ENCODE results near the gene MINDY2.
"Not testable (repeated sequence)": the region's sequence is repeated elsewhere in the genome, so short reads cannot be mapped to it uniquely, and the experiment has no call there.

The MINDY2 gene

DNA sequence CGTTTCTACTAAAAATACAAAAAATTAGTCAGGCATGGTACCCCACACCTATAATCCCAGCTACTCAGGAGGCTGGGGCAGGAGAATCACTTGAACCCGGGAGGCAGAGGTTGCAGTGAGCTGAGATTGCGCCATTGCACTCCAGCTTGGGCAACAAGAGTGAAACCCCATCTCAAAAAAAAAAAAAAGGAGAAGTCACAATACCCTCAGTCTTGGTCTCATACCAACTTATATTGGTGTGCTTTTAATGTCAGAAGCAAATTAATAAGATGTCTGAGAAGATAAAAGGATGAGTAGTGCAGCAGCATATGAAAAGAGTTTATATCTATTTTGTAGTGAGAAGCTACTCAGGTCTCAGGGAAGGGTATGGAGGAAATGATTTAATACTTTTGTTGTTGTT is 112.8 kb downstream of the MINDY2 start:
- not testable (repeated sequence) for DNase-seq (ENCODE audit: low spot score)

DNA sequence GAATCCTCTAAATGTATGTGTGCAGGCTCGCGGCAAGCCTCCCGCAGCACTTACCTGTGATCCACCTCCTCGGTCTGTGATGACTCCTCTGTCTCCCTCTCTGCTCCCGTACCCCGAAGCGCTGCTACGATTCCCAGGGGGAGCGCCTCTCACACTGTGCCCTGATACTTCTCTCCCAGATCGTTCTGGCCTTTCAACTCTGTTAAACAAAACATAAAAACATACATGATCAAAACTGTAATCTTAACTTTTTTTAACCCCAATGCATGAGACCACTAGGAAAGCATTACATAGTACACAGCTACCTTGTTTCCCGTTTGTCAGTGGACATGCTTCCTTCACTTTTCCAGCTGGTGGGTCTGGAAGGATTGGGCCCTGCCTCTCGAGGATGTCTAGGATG is 115.8 kb downstream of the MINDY2 start:
- no peak for DNase-seq (ENCODE audit: low spot score)

DNA sequence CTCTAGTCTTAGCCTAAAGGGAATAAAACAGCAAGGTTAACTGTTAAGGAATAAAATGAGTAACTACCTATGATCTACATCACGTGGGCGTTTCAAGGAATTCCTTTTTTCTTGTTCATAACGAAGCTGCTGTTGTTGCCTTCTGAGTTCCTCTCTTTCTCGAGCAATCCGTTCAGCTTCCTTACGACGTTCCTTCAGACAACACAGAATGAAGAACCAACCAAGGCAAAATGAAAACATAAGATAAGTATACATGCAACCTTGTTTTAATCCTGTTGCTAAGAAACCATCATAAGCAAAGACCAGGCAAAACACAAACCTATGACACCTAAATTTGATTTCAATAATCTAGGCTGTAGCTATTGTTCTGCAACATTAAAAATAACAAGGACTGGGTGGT is 118.3 kb downstream of the MINDY2 start:
- no peak for DNase-seq (ENCODE audit: low spot score)

DNA sequence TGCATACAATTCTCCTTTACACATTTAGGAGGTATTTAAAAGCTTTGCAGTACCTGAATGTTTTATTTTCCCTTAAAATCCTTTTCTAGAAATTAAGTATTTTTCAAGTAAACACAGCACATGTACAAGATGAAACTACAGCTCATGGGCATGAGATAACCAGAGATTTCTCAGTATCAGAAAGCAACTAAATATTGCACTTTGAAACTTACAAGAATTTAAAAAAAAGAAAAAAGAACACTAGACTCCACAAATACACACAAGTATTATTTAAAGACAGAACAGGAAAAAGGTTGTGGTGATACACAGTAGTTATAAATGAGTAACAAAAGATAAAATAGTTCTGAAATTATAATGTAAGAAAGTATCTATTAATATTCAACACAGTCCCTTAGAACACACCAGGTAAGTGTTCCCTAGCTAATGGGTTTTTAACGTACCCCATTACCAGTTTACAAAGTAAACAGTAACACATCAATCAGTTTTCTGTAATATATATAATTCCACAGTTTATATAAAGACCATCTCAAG is 127.1 kb downstream of the MINDY2 start:
- DNase-seq (ENCODE audit: low spot score) = no peak

DNA sequence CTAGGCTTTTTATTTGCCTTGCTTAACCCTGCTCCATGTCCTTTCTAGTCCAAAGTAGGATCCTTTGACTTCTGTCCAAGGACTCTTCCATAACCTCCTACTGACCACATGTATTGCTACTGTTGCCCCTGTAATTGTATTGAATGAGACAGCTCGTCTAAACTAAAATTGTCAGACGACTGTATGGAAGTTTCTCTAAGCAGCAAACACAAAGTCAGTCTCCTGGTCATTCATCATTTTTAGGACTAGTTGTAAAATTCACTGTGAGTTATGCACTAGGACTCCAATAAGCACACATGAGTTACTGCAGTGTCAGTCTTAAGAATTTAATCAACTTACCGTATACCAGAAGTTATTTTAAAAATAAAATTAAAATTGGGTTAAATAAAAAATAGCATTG is 129.5 kb downstream of the MINDY2 start:
- no peak for DNase-seq (ENCODE audit: low spot score)

DNA sequence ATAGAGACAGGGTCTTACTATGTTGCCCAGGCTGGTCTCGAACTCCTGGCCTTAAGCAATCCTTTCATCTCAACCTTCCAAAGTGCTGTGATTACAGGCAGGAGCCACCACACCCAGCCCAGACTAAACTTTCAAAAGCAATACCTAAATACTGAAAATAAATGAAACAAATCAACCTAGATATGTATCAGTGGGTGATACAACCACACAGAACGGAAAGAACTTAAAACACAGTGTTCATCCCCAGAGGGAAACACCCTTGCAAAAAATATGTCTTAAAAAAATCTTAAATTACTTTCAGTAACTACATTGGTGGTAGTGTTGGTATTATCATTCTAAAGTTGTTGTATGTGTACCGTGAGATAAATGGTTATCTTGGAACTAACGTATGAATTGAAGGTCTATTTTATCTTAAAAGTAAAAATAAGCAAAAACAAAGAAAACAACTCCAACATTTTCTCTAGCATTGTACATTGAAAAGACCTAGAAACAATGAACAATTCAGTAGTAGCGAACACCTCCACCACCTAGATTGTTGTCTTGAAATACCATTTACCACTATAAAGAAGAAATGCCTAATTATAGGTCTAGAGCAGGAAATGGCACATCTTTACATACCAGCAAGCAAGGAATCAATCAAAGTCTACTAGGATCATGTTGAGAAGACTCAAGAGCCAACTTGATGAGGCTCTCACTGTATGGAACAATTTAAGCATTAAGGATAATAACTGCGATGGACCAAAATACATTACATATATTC is 137.6 kb downstream of the MINDY2 start:
- no peak for DNase-seq (ENCODE audit: low spot score)

DNA sequence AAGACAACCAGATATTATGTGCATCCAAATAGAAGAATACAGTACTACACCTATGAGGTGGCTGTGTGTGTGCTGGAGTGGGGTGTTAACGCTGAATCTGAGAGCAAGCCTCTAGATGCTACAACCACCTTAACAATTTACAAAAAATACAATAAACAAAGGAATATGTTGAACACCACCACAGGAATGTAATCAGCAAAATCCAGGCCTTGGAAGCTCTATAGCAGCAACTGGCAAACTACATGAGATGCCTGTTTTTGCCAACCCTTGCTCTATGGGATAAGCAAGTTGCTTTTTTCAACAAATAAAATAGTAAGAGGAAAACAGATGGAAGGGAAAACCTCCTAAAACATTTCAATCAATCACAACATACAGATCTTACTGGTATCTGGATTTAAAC is 138.5 kb downstream of the MINDY2 start:
- no peak for DNase-seq (ENCODE audit: low spot score)

DNA sequence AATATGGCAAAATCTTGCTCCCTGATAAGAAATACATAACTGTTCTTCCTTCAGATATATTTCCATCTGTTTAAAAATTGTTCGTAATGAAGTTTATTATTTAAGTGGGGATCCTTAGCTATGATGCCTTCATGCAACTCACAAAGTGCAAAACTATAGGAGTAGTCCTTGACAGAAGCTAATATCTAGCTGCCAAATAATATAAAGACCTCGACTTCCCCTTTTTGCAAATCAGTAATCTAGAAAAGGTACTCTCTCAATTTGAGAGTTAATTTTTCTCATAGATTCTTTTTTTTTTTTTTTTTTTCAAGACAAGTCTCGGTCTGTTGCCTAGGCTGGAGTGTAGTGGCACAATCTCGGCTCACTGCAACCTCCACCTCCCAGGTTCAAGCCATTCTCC is 139.4 kb downstream of the MINDY2 start:
- DNase-seq (ENCODE audit: low spot score) = no peak

All from hematopoietic multipotent progenitor cell treated with erythropoietin and hydrocortisone succinate and interleukin-3 and kit ligand, for 17 days (in vitro differentiated cells).